ENCODE results near the gene LITAF. TPM values are rescaled to one million over a fixed set of nuclear protein-coding genes. Genes with fewer than 3 reads are reported as not detected.
"Not testable (repeated sequence)": the region's sequence is repeated elsewhere in the genome, so short reads cannot be mapped to it uniquely, and the experiment has no call there.

LITAF gene
- total RNA-seq, 1 donor from 2014 or later, result 121 TPM

DNA sequence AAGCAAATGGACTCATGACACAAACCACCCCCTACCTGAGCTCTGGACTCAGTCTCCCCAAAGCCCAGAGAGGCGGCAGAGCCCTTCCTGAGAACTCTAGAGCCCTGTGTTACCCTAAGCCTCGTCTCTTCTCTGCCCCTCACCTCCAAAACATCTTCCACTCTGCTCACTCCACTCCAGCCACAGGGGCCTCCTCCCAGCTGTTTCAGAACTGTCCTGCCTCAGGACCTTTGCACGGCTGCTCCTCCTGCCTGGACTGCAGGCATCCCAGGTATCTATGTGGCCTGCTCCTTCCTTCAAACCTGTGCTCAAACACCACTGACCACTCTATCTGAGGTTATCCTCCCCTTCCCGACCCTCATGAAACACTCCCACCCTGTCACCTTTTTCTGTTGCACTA is 12.9 kb upstream of the LITAF start:
- no peak for DNase-seq (ENCODE audit: low spot score)

DNA sequence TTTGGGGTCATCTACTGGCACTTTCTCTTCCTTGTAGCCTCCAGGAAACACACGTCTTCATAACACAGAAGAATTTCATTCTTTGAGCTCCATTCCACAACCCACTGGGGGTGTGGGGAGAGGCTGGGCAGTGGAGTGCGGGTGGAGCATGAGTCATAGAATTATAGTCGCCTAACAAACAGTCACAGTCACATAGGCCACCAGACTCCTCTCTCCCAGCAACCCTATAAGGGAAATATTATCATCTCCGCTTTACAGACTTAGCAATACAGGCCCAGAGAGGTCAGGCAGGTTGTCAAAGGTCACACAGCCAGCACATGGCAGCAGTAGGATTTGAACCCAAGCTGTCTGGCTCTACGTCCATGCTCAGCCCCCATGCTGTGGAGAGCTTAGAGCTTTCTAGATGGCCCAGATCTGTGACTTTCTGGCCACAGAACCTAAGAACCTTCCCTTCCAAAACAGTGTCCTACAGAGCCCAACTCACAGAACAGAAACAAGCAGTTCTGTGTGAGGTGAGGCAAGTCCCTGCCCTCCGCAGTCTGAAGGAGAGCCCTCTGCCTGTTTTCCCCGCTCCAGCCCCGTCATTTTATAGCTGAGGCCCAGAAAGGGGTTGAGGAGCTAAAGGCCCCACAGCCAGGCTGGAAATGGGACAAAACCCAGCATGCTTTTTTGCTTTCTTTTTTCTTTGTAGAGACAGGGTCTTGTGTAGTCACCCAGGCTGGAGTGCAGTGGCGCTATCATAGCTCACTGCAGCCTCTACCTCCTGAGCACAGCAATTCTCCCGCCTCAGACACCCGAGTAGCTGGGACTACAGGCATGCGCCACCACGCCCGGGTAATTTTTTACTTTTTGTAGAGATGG is 10.7 kb upstream of the LITAF start:
- DNase-seq (ENCODE audit: low spot score), result no peak

DNA sequence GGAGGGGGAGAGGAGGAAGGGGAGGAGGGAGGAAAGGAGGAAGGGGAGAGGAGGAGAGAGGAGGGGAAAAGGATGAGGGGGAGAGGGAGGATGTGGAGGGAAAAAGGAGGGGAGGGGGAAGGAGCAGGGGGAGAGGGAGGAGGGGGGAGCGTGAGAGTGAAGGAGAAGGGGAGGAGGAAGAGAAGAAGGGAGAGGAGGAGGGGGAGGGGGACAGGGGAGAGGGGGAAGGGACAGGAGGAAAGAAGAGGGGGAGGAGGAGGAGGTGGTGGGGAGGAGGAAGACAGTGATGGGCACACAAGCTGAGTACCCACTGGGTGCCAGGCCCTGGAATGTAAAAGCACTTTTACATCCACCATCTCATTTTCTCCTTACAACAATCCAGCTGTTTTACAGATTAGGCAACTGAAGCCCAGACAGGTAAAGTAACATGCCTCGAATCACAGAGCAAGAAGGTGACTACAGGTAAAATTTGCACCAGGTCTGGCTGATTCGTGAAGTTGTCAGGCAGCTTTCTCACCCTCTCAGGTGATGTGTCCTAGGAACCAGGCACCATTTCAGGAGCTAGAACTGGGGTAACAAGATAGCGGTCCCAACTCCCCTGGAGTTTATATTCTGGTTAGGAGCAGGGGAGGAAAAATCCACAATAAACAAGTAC is 10.0 kb upstream of the LITAF start:
- DNase-seq (ENCODE audit: low spot score), result no peak

DNA sequence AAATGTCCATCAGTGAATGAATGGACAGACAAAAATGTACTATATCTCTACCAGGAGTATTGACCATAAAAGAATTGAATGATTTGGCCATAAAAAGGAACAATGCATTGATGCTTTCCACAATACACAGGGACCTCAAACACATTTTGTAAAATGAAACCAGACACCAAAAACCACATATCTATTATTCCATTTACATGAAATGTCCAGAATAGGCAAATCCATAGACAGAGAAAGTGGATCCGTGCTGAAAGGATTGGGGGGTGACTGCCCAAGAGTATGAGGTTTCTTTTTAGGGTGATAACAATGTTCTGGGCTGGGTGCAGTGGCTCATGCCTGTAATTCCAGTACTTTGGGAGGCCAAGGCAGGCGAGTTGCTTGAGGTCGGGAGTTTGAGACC is 6.9 kb upstream of the LITAF start:
- no peak for DNase-seq (ENCODE audit: low spot score)

DNA sequence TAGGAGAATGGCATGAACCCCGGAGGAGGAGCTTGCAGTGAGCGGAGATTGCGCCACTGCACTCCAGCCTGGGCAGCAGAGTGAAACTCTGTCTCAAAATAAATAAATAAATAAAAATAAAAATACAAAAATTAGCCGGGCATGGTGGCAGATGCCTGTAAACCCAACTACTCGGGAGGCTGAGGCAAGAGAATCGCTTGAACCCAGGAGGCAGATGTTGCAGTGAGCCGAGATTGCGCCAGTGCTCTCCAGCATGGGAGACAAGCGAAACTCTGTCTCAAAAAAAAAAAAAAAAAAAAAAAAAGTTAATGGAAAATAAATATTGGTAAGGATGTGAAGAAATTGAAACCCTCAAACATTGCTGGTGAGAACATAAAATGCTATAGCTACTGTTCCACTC is 6.4 kb upstream of the LITAF start:
- not testable (repeated sequence) for DNase-seq (ENCODE audit: low spot score)

DNA sequence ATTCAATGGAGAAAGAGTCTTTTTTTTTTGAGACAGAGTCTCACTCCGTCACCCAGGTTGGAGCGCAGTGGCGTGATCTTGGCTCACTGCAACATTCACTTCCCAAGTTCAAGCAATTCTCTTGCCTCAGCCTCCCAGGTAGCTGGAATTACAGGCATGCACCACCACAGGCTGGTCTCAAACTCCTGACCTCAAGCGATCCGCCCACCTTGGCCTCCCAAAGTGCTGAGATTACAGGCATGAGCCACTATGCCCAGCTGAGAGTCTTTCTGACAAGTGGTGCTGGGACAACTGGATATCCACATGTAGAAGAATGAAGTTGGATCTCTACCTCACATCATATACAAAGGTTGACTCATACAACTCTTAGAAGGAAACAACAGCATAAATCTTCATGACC is 4.9 kb upstream of the LITAF start:
- not testable (repeated sequence) for DNase-seq (ENCODE audit: low spot score)

DNA sequence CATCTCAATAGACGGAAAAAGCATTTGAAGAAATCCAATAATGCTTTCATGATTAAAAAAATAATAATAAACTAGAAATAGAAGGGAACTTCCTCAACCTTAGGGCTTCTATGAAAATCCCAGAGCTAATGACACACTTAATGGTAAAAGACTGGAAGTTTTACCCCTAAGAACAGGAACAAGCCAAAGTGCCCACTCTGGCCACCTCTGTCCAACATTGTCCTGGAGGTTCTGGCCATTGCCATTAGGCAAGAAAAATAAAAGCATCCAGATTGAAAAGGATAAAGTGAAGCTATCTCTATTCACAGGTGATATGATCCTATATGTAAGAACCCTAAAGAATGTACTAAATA is 2.5 kb upstream of the LITAF start:
- DNase-seq (ENCODE audit: low spot score), result no peak

DNA sequence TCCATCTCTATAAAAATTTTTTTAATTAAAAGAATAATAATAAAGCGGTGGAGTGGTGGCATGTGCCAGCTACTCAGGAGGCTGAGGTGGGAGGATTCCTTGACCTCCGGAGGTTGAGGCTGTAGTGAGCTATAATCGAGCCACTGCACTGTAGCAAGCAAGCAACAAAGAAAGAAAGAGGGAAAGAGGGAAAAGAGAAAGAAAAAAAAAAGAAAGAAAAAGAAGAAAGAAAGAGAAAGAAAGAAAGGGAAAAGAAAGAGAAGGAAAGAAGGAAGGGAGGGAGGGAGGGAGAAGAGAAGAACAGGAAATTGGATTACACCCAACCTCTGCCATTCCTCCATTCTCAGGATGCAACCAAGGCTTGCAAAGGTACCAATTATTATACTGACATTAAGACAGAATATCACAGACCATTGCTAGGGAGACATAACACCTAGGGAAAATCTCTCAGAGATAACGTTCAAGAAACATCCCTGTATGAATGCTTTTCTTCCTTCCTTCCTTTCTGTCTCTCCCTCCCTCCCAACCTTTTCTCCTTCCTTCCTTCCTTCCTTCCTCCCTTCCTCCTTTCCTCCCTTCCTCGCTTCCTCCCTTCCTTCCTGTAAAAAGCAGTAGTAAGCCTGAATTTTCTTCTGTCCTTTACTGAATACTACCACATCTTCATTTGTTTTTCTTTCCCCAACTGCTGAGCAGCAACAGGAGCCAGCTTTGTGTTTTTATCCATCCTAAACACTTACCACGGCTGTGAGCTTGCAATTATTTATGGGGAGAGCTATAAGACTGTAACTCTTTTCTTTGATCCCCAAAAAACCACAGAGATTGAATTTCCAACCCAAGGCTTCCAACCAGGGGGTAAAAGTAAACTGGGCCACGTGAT is 1.8 kb upstream of the LITAF start:
- no peak for DNase-seq (ENCODE audit: low spot score)

DNA sequence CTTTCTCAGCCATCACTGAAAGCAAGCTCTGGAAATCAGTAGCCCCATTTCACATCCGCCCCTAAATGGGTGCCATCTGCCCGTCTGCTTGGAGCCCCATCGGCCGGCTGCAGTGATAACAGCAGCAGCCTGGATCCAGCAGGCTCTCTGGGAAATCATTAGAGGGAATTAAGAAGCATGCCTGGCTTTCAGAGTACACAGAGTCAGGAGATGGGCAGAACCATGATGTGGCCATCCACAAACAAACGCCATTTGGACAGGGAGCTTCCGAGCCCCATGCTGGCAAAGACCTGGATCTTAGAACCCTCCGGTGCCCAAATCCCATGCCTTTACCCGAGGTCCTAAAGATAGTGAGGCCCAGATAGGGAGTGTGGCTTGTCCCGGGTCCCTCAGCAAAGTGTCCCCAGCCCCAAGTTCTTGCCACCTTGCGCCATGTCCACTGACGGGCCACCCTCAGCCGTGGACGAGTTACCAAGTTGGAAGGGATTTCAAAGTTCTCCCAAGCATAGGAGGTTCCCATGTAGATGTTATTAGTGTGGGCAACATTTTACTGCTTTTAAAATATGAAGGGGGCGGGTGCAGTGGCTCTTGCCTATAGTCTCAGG is 1.0 kb upstream of the LITAF start:
- no peak for DNase-seq (ENCODE audit: low spot score)

DNA sequence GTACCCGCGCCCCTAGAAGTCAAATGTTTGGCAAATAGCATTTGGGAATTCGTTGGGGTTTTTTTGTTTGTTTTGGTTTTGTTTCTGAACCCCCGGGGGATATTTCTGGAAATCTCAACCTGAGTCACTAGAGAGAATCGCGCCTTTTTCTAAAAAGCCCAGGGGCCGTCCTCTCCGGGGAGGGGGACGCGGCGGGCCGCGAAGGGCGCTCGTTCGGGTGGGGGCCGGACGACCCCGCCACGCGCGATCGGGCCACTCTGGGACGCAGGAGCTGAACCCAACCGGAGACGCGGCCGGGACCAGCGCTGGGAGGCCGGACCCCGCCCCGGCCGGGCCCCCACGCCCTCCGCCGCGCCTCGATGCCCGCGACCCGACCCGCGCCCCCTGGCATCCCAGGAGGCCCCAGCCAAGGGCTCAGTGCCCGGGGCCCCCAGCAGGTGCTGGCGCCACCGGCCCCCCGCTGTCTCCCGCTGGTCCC is 302 bp downstream of the LITAF start:
- DNase-seq (ENCODE audit: low spot score), result no peak

DNA sequence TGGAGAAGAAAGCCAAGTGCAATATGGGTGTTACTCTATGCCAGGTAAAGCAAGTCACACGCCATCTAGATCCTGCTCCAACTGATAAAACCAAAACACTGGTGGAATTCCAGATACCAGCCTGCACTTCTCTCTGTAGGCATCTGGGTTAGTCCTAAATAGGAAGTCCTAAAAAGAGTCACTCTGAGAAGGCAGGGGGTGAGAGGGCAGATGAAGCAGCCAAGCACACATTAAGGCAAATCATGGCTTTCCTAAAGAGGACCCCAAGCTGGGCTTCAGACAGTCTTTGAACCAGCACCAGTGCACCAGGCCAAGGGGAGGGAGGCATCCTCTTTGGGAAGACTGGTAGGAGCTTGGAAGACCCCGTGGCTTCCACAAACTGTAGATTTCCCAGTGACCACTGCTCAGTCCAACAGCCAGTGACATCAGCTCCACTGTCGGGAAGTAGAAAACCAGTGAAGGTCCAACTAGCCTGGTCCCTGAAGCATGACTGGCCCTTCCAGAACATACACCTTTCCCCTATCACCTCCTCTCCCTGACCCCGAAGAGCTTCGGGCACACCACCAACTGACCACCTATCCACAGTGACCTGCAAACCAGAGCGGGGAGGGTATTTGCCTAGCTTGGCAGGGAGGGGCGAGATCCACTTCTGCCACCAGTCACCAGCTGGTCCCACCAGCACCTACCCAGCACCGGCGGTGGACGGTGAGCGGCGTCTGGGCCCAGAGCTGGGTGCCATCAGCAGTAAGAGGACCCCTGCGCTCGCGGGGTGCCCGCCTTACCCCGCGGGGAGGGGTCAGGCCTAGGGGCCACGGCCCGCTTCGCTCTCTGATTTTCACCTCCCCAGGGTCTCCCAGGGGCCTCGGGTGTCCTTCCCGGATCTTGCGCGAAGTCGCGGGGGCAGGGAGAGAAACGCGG is 1.0 kb downstream of the LITAF start:
- no peak for DNase-seq (ENCODE audit: low spot score)

DNA sequence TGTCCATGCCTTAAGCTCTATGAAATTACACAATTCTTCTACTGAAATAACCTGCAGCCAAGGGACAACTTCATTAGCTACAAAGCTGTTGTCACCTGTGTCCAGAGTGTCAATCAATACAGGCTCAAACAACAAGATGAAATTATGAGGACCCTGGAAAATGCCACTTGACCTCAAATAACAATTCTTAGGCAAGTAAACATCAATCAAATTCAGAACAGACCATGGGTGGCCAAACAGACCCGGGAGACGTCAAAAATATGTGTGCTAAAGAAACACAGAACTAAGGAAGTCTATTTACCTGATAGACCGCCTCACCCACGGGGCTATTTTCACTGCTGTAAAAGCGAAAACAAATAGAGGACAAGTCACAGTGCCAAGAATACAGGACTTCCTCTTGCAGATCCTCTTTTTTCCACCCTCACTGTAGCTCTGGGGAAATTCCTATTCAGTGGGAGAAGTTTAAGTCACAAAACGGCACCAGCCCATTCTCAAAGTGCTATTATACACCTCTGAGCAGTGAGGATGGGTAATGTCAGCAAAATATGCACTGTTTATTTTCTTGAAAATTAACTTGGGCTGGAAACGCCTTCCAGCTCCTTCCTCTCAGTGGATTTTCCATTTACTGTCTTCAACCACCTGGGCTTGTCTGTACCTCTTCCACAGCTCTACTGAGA is 2.7 kb downstream of the LITAF start:
- no peak for DNase-seq (ENCODE audit: low spot score)

DNA sequence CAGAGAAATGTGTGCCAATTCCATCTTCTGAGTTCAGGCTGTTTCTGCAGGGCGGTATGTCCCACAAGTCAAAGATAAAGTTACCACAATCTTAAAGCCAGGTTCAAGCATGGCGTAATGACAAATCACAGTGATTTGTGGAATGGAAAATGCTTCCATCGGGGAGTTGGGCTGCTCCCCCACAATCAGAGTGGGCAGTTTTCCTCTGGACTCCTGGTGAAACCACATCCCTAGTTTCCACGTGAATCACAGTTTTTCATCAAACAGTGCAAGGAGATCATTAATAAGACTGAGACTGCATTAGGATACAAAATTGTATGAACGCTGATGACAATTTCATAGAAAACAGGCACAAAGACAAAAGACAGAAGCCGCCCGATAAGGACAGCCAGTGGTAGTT is 3.6 kb downstream of the LITAF start:
- DNase-seq (ENCODE audit: low spot score), result no peak

DNA sequence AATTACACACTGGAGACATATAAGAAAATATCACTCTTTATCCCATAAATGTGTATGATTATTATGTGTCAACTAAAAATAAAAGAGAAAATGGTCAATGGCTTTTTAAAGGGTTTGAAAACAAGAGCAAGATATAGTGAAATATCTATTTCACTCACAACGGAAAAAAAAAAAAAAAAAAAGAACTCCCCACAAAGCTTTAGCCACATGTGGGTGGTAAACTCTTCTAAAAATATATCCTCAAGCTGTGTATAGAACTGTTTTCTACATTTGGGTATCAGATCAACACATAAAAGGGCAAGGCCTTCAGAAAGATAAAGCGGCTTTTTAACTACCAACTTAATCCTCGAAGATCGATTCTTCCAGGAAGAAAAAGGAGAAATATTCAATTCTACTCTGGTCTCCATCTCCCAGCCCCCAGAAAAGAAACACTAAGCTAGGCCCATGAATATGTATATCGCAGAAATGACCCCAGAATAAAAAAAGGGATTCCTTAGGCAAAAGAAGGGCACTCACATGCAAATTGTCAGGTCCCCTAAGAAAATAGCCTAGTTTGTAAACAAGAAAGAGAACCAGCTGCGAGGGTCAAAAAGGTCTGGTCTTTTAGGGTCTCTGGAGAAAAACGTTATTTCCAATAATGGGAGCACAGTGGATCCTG is 4.4 kb downstream of the LITAF start:
- DNase-seq (ENCODE audit: low spot score), result no peak

DNA sequence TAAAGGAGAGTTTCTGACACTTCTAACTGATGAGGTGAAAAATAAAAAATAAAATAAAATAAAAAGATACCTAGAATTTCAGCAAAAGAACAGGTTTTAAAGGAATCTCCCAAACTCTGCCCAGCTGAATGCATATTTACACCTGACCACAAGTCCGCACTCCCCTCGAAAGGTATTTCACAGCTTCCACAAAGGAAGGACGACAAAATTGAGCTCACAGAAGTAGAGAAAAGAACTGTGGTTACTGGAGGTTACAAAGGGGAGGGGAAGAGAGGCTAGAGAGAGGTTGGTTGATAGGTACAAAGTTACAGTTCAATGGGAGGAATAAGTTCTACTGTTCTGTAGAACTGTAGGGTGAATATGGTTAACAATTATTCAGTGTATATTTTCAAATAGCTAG is 5.0 kb downstream of the LITAF start:
- DNase-seq (ENCODE audit: low spot score), result no peak

DNA sequence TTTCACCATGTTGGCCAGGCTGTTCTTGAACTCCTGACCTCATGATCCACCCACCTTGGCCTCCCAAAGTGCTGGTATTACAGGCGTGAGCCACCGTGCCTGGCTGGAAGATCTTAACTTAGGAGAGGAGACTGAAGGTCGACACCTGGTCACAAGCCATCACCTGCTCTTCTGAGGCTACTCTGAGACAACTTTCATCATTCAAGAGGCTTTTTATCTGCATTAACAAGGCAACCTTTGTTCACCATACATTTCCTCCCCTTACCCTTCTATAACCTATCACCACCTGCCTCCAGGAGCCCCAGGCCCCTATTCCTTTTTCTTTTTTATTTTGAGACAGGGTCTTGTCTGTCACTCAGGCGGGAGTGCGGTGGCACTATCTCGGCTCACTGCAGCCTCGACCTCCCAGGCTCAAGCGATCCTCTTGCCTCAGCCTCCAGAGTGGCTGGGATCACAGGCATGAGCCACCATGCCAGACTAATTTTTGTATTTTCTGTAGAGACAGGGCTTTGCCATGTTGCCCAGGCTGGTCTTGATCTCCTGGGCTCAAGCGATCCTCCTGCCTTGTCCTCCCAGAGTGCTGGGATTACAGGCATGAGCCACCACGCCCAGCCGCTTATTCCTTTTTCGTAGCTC is 6.2 kb downstream of the LITAF start:
- no peak for DNase-seq (ENCODE audit: low spot score)

DNA sequence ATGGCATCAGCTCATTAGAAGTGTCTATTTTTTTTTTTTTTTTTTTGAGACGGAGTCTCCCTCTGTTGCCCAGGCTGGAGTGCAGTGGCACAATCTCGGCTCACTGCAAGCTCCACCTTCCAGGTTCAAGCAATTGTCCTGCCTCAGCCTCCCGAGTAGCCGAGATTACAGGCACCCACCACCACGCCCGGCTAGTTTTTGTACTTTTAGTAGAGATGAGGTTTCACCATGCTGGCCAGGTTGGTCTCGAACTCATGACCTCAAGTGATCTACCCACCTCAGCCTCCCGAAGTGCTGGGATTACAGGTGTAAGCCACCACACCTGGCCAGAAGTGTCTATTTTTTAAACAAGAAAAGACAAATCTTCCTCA is 9.4 kb downstream of the LITAF start:
- DNase-seq (ENCODE audit: low spot score), result not testable (repeated sequence)

DNA sequence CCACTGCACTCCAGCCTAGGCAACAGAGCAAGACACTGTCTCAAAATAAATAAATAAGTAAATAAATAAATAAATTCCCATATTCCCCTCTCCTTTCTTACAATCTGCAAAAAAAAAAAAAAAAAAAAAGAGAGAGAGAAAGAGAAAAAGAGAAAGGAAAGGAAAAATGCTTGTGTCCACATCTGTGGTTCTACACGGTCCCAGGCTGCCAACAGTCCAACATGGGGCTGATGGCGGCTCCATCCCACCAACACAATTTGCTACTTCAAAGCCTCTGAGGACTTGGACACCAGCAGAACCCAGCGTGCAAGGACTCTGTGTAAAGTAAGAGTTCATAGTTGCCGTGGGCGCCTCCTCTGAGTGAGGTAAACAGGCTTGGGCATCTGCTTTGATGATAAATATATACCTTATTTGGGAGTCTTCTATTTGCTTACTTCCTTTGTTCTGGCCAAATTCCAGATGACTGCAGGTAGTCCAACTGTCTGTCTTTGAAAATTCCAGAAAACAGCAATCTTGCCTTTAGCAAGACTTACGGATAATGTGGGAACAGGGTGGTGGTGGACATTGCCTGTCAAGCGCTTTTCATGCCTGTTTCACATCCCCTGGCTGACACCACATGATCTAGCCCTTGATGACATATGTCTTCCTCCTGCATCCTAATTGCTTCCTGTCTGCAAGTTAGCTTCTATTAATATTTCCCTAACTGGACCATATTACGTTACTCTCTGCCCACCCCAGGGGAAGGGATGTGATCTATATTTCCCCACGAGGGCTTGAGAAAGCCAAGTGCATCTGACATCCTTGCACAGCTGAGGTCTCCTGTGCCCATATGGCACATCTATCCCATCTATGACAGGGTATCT is 10.1 kb downstream of the LITAF start:
- DNase-seq (ENCODE audit: low spot score), result no peak

Data from mucosa of gallbladder (tissue), 1 donor.